Neural progenitor cell (in vitro differentiated cells): ENCODE measurements around the gene GIPC2.

Experiments used
- EZH2phosphoT487 ChIP-seq: fragments of 200-600 bp; sonication (generic); IDR thresholded peaks from 2 replicates; pipeline ENCODE4 v1.6.1; 2017; ENCODE audit warnings: antibody characterized with exemption
- TF ChIP-seq, protein P1 (sequence below): fragments of 200-600 bp; sonication (generic); IDR thresholded peaks from 2 replicates; pipeline ENCODE4 v1.5.1; 2017; ENCODE audit warnings: antibody characterized with exemption, mild to moderate bottlenecking

- TF ChIP-seq, protein P1, sequence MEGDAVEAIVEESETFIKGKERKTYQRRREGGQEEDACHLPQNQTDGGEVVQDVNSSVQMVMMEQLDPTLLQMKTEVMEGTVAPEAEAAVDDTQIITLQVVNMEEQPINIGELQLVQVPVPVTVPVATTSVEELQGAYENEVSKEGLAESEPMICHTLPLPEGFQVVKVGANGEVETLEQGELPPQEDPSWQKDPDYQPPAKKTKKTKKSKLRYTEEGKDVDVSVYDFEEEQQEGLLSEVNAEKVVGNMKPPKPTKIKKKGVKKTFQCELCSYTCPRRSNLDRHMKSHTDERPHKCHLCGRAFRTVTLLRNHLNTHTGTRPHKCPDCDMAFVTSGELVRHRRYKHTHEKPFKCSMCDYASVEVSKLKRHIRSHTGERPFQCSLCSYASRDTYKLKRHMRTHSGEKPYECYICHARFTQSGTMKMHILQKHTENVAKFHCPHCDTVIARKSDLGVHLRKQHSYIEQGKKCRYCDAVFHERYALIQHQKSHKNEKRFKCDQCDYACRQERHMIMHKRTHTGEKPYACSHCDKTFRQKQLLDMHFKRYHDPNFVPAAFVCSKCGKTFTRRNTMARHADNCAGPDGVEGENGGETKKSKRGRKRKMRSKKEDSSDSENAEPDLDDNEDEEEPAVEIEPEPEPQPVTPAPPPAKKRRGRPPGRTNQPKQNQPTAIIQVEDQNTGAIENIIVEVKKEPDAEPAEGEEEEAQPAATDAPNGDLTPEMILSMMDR, result no peak
- no peak for TF ChIP-seq EZH2phosphoT487
Measured at GRCh38 chr1:78147031-78147430, 101.3 kb downstream of the GIPC2 start.
